GM19025 (cell line): Measurements from ENCODE around the gene SAMD8.
"Not testable (repeated sequence)": the region's sequence is repeated elsewhere in the genome, so short reads cannot be mapped to it uniquely, and the experiment has no call there.

ENCODE experiments used
- ATAC-seq: cut with Tn5 transposase; IDR thresholded peaks from one replicate; pipeline ENCODE4 v1.9.1; 2021; ENCODE audit warnings: mild to moderate bottlenecking, low read depth, moderate library complexity; ENCODE audit not compliant: unreplicated experiment

The SAMD8 gene

DNA sequence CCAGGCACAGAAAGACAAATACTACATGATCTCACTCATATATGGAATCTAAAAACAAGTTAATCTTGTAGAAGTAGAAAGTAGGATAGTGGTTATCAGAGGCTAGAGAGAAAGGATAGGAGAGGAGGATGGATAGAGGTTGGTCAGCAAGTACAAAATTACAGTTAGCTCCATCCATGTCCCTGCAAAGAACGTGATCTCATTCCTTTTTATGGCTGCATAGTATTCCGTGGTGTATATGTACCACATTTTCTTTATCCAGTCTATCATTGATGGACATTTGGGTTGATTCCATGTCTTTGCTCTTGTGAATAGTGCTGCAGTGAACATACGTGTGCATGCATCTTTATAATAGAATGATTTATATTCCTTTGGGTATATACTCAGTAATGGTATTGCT is 22.2 kb downstream of the SAMD8 start:
- not testable (repeated sequence) for ATAC-seq

DNA sequence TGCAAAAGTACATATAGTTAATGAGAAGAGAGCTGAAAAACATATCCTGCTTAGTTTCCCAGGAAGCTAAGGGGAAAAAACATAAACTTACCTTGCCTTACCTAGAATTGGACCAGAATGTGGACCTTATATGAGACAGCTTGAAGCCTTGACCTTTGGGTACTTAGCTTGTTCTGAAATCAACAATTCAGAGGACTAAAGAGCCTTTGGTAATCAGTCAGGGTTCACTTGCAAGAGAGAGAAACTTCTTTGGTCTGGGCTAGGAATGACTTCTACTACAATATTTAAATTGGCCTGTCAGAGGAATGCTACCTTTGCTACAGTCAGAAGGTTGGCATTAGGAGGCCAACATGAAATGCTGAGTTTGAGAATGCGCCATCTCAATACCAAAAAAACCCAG is 24.9 kb downstream of the SAMD8 start:
- no peak for ATAC-seq

DNA sequence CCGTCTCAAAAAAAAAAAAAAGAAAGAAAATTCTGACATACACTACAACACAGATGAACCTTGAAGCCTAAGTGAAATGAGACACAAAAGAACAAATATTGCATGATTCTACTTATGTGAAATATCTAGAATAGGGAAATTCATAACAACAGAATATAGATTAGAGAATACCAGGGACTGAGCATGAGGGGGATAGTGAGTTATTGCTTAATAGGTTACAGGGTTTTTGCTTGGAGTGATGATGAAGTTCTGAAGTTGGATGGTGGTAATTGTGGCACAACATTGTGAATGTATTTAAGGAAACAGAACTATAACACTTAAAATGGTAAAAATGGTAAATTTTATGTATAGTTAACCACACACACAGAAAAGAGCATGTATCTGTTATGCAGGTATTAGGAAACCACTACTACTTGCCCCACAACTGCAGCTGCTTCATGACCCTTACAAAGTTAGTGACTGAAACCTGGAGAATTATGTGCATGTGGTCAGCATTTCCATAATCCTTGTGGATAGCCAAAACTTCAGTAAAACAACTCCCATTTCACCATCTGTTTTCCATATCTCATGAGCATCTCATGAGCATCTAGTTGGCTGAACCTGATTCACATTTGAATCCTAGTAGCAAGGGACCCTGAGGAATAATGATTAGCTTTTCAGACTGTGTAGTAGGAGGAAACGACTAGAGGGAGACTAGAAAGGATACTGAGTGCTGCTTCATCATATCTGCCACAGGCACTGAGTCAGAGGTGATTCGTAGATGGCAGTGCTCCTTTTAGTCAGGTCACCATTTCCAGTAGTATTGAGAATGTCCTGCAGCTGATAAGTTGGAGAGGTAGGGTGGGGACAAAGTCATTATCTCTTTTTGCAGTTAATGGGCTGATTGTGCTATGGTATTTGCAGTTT is 26.3 kb downstream of the SAMD8 start:
- ATAC-seq = no peak

DNA sequence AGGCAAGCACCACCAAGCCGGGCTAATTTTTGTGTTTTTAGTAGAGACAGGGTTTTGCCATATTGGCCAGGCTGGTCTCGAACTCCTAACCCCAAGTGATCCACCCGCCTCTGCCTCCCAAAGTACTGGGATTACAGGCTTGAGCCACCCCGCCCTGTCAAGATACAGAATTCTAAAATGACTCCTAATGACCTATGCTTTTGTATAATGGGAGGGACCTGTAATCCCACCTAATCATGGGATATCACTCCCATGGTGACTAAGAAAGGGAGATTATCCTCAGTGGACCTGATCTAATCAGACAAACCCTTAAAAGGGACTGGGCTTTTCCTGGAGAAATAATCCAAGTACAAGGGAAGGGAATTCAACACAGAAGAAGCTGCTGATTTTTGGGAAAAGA is 28.8 kb downstream of the SAMD8 start:
- no peak for ATAC-seq

DNA sequence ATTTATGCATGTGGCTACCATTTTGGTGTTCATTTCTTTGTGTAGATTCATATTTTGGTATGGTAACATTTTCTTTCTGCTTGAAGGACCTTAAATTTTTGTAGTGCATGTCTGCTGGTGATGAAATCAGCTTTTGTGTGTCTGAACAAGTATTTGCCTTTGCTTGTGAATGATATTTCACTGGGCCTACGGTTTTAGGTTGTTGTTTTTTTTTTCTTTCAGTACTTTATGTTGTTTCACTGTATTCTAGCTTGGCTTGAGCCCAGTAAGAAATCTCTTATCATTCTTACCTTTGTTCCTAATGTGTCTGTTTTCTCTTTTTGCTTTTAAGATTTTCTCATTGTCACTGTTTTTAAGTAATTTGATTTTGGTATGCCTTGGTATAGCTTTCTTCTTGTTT is 31.9 kb downstream of the SAMD8 start:
- ATAC-seq = no peak

DNA sequence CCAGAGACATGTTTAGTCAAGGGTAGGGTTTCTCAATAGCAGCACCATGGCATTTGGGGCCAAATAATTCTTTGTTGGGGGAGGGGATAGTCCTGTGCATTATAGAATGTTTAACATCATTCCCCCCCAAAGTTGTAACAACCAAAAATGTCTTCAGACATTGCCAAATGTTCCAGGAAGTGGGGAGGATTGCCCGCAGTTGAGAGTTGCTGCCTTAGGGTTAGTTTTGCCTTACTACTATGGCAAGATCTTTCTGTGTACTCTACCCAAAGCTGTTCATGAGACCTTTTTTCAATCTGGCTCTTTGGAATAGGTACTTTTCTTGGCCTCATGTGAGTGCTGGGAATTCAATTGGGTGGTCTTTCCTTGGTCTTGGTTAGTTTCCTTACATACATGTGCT is 34.1 kb downstream of the SAMD8 start:
- no peak for ATAC-seq

DNA sequence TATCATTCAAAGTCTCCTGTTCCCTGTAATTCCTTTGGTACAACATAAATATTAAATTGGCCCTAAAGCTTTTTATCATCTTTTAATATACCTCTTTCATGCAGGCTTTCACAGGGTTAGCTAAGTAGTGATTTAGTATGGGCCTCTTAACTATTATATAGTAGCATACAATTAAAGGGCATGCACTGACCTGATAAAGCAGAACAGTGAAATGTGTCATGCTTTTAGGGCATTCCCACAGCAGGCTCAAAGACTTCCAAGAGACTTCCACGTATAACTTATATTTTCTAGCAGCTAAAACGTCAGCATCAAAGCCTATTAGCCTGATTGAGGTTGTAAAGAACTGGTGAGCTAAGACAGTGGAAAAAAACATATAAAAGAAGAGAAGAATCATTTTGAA is 35.3 kb downstream of the SAMD8 start:
- ATAC-seq = no peak

DNA sequence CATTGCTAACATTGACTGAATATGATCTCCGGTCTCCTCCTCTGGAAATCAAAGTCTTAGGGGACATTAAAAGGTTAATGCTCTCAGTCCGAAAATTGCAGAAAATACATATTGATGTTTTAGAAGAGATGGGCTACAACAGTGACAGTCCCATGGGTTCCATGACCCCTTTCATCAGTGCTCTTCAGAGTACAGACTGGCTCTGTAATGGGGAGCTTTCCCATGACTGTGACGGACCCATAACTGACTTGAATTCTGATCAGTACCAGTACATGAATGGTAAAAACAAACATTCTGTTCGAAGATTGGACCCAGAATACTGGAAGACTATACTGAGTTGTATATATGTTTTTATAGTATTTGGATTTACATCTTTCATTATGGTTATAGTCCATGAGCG is 39.2 kb downstream of the SAMD8 start:
- no peak for ATAC-seq

DNA sequence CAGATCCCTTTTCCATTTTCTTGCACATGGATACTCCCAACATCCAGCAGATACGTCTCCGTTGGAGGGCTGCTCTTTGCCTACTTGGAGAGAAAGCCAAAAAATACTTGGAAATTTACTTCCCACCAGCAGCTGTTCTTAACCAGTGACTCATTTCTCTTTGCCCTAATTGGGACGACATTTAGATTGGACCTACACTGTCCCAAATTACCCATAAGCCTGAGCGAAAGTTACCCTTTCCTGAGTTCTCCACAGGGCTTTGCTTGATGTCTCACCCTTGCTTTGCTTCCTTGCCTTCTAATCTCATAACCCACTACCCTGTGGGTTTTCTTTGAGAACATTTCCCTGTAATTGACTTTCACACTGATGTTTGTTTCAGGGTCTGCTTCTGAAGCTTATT is 48.1 kb downstream of the SAMD8 start:
- no peak for ATAC-seq

DNA sequence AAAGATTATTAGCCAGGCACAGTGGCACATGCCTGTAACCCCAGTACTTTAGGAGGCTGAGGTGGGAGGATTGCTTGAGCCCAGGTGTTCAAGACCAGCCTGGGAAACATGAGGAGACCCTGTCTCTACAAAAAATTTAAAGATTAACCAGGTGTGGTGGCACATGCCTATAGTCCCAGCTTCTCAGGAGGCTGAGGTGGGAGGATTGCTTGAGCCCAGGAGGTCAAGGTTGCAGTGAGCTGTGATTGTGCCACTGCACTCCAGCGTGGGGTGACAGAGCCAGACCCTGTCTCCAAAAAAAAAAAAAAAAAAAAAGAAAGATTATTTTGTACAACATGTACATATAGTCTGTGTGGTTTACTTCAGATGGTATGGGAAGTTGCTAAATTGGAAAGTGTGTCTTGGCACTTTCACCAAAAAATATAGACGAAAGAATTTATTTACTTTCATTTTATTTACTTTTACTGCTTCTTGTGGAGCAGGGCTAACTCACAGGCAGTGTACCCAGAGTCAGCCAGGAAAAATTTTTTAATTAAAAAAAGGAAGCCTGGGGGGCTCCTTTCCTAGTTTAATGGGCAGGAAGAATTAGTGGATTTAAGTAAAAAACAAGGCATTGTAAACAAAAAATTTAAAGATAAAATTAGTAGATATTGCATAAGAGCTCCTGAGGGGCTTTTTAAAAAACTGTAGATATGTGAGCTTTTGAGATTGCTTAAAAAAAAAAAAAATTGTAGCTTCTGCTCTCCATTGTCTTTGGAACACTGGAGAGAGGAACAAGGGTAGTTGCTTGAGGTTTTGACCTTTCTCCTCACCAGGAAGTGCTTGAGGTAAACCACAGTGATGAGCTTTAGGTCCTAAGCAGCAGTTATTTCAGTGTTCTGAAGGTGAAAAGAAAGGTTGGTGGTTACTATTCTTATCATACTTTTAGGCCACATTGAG is 54.5 kb downstream of the SAMD8 start:
- ATAC-seq = peak; percentile 89

DNA sequence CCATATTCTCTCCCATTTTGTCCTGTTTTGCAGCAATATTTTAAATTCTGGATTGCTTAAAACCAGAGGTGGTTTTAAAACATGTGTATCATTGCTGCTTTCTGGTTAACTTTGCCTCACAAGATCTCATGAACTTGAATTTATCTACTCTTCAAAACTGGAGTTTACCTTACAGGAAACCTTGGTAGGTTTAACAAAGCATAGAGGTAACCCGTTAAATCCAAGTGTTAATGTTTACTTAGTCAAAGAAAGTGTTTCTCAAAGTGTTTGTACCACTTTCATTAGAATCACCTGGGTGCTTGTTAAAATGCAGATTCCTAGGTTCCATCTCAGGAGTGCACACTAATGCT is 55.1 kb downstream of the SAMD8 start:
- peak; percentile 10 for ATAC-seq

DNA sequence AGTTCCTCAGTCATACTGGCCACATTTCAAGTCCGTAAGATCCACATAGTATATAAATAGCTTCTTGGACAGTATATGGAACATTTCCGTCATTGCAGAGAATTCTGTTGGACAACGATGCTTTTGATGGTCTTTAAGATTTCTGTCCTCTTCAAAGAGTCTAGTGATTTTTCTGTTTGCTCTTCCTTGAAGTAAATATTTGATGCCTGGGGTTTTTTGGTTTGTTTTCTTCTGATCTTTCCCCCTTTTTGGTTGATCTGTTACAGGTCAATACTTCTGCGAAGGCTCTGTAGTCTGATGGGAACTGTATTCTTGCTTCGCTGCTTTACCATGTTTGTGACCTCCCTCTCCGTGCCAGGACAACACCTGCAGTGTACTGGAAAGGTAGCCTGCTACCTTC is 56.8 kb downstream of the SAMD8 start:
- ATAC-seq = no peak

DNA sequence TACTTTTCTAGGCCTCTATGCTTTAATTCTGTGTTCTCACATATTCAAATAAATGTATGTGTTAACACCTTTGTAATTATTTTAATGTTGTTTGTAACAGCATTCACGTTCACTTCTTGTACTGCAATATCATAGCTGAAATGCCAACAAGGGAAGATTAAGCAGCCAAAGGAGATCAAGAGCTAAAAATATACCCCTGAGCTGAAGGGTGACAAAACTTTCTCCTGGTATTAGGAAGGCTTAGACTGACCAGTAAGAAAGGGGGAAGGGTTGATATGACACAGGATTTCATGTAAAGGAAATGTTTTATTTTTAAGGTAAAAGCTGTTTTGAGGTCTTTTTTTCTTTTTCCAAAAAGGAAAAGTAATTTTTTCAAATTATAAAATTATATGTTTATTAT is 58.8 kb downstream of the SAMD8 start:
- ATAC-seq = no peak

DNA sequence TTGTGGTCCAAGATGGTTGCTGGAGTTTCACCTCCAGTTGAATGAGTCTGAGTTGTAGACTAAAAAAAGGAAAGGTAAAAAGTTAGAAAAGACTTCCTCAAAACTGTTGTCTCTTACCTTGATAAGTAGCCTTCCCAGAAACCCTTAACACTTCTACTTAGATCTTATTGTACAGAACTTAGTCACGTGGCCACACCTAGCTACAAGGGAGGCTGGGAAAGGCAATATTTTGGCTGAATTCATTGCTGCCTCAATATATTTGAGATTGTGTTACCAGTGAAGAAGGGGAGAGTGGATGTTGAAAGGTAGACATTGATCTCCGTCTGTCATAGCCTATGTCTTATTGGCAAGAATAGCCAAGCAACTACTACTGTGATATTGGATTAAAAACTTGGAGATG is 63.6 kb downstream of the SAMD8 start:
- ATAC-seq = no peak

DNA sequence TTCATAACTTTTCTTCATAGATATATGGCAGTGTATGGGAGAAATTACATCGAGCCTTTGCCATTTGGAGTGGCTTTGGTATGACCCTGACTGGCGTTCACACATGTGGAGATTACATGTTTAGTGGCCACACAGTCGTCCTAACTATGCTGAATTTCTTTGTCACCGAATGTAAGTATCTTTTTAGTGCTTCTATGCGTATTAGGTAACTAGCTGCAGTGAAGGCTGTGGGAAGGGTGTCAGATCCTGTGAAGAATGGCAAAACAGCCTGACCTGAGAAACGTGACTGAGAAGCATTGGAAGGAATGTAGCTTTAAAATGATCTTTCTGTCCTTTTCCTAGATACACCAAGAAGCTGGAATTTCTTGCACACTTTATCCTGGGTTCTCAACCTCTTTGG is 64.6 kb downstream of the SAMD8 start:
- no peak for ATAC-seq

DNA sequence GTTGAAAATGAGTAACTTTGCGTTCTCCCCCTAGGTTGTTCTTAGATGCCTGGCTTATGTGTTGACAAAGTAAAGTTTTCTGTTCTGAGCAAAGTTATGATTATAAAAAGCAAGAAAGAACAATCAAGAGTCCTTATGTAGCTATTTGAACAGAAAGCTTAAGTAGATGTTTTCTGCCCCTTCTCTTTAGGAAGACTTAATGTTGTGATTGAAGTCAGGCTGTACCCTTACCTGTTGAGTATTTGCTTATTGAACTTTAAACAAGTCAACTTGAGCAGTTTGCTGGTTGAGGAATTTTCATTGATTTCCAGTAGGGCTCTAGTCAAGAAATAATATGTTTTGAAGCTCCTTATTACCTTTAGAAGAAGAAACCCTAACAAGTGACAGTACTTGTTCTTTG is 65.3 kb downstream of the SAMD8 start:
- no peak for ATAC-seq

DNA sequence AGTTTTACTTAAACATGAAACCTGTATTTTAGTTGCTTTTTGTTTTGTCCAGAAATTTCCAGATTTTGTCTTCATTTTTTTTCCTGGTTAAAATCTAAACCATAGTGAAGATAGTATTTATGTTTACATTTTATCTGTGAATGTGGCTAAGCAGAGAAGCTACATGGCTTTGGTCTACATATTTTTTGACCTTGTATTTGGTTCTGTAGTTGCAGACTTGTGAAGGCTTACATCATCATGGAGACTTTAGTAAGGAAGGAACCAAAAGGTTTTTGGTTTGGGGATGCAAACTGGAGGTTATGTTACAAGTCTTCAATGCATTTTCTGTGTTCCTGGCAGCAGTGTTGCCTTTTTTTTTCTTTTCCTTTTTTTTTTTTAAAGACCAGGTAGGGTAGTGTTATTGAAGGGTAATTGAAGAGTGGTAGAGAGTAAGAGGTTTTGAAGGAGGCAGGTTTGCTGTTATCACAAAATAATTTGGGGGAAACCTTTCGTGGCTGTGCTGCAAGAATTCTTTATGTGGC is 68.3 kb downstream of the SAMD8 start:
- ATAC-seq = no peak

DNA sequence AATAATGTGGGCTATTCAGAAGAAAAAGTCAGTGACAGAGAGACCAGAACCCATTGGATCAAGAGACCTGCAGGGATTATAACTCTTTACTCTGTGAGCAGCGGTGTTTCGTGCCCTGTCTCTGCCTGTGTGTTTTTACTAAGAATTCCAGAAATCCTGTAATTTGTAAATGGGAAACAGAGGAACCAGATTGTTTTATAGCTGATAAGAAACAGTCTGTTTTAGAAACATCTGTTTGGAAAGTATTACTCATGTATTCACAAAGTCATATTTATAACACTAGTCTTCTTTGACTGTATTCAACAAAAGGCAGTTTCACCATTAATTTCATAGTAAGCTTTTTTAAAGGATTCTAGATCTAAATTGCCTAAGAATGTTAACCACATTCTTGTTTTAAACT is 69.1 kb downstream of the SAMD8 start:
- ATAC-seq = no peak

DNA sequence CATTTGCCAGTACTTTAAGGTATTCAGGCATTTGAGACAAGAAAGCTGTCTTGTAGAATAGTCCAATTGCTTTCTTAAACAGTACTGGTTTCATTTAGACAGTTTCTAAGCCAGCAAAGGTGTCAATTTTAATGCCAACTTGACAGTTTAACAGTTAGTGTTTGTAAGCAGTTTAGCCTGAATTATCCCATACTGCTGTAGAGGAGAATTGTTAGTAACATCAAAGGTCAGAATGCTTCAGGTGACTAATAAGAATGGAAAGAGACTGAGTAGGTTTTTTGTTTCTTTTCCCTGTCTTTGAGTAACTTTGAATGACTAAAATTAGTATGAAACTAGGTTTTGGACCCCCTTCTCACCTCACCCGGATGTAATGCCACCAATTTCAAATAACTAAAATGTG is 69.6 kb downstream of the SAMD8 start:
- ATAC-seq = no peak

DNA sequence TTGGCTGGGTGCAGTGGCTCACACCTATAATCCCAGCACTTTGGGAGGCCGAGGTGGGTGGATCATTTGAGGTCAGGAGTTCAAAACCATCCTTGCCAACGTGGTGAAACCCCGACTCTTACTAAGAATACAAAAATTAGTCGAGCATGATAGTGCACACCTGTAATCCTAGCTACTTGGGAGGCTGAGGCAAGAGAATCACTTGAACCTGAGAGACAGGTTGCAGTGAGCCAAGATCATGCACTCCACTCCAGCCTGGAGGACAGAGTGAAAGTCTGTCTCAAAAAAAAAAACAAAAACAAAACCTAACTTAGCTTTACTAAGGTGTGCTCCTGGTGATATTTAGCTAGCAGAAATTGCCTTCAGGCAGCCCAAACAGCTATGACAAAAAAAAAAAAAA is 74.9 kb downstream of the SAMD8 start:
- ATAC-seq = no peak

DNA sequence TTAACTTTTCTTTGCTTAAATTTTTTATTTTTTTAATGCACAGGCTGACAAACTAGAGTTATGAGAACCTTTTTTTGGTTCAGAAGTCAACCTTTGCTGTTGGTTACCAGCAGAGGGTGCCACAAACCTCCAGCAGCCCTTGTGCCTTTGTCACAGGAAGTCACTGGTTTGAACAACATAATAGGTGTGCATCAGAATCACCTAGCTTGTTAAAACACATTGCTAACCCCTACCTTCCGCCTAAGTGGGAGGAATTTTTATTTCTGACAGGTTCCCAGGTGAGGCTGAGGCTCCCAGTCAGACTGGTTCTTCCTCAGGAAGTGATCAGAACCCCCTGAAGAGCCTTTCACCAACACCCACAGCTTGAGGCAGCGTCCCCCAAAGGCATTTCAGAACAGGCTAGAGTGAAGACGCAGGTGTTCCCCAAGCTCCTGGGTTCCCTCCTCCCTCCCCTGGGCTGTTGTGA is 76.5 kb downstream of the SAMD8 start:
- ATAC-seq = no peak
